SIG-M5 treated with dmso at 0.1 percent for 504 hours (cell line): ENCODE results near the gene PDZD7.

Experiments
- DNase-seq: peaks from one replicate; lab custom pipeline; 2025; ENCODE audit not compliant: unreplicated experiment; lab: John Stamatoyannopoulos, UW

The PDZD7 gene

DNA sequence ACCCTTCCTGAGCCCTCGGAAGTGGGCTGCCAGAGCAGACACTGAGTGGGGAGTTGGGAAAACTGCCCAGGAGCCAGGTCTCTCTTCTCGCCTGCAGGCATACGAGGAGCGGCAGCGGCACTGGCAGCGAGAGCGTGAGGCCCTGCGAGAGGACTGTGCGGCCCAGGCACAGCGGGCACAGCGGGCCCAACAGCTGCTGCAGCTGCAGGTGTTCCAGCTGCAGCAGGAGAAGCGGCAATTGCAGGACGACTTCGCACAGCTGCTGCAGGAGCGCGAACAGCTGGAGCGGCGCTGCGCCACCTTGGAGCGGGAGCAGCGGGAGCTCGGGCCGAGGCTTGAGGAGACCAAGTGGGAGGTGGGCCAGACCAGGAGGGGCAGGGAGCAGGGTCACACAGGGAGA lies 25.6 kb downstream of the PDZD7 start:
- DNase-seq, result no peak

DNA sequence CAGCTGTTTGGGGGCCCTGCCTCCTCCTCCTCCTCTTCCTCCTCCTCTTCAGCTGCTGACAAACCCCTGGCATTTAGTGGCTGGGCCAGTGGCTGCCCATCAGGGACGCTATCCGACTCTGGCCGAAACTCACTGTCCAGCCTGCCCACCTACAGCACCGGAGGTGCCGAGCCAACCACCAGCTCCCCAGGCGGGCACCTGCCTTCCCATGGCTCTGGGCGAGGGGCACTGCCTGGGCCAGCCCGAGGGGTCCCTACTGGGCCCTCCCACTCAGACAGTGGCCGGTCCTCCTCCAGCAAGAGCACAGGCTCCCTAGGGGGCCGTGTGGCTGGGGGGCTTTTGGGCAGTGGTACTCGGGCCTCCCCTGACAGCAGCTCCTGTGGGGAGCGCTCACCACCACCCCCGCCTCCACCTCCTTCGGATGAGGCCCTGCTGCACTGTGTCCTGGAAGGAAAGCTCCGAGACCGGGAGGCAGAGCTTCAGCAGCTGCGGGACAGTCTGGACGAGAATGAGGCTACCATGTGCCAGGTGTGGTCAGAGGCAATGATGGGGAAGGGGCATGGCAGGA lies 27.2 kb downstream of the PDZD7 start:
- no peak for DNase-seq

DNA sequence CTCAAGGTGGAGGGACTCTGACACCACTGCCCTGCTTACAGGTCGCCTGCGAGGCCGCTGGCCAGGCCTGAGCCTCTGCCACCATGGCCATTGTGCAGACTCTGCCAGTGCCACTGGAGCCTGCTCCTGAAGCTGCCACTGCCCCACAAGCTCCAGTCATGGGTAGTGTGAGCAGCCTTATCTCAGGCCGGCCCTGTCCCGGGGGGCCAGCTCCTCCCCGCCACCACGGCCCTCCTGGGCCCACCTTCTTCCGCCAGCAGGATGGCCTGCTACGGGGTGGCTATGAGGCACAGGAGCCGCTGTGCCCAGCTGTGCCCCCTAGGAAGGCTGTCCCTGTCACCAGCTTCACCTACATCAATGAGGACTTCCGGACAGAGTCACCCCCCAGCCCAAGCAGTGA lies 28.5 kb downstream of the PDZD7 start:
- no peak for DNase-seq

DNA sequence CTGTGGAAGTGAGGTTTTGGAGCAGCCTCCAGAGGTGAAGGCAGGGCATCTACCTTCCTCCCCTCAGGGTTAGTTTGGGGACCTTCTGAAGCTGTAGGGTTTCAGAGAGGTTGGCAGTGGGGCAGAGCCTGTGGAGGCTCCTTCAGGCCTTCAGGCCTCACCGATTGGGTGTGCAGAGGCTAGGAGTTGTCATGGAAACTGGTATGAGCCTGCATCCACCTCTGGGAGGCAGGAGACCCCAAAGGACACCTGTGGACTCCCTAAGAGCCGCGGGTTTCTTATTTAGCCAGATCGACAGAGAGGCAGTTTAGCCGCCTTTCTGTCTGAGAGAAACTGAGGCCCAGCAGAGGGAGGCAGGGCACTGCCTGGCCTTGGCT lies 29.3 kb downstream of the PDZD7 start:
- DNase-seq, result no peak

DNA sequence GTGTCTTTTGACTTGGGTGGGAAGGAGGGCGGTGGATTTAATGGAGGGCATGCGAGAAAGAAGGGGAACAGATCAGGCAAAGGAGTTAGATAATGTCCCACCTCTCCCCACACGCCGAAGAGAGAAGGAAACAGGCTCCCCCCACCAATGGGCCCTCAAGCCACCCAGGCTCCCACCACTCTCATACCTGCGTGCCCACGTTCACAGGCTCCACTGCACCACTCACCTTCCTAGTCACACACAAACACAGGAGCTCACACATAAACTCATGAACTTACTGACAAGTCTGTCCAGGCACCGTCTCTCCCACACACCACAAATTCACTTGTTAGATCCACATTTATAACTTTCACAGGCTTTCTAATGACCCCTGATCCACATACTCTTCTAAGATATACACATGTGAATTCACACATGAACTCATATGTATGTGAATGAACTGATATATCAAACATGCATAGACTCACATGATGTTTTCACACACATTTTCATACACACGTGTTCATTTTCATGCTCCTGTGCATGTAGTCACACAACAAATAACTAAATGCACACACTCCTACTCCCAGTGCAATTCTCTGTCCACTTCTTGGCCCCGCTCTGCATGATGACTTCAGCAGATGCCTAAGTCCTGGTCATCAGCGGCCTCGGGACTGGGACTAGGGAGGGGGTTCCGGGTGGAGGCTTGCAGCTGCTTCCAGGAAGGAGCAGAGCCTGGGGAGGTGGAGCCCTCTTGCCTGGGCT lies 29.8 kb downstream of the PDZD7 start:
- no peak for DNase-seq

DNA sequence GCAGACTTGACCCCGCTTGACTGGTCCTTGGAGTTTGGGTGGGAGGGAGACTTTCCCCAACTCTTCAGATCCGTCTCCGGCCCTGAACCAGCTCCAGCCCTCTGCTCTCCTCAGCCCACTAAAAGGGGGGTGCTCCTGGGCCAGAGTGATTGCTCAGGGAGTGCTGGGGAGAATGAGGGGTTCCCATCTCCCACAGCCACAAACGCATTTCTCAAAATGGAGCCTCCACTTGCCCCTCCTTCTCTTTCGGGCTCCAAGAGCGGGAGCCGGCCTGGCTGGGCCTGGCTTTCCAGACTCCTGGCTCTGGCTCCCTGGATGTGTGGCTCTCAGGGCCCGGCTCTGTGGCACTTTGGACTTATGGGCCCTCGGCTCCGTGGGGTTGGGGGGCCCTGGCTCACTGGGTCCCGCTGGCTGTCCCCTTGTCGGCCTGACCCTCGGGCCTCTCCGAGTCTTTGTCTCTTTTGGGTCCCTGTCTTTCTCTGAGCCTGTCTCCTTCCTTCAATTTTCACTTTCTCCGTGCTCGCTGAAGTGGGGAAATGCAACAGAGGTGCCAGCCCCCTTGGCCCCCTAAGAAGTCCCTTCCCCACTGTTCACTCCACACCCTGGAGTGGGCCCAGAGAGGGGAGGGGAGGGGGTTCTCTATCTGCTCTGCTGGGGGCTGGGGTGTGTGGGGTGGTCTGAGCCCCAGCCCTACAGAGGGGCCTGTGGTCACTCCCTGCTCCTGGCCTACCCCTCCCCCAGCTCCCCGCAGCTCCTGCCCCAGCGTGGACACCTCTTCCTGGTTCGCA lies 30.6 kb downstream of the PDZD7 start:
- DNase-seq, result no peak

DNA sequence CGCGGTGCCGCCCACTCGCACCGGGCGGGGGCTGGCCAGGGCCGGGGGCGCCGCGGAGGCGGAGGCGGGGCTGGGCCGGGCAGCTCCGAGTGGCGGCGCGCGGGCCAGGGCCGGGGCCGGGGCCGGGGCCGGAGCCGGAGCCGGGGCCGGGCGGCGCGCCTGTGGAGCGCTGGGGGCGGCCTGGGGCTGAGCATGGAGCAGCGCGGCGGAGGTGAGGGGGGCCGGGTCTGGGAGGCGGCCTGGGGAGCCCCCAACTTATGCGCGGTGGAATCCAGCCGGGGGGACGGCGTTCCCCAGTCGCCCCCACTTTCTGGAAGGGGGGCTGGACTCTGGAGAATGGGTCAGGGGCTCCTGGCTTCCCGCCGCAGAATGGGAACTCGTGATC lies 31.2 kb downstream of the PDZD7 start, which contains the start of gene LZTS2:
Gene LZTS2 (plus strand): TSS at position 67 of the 385 bp plus-strand sequence. CDS start 2,731 bp downstream, outside the sequence.
- no peak for DNase-seq

DNA sequence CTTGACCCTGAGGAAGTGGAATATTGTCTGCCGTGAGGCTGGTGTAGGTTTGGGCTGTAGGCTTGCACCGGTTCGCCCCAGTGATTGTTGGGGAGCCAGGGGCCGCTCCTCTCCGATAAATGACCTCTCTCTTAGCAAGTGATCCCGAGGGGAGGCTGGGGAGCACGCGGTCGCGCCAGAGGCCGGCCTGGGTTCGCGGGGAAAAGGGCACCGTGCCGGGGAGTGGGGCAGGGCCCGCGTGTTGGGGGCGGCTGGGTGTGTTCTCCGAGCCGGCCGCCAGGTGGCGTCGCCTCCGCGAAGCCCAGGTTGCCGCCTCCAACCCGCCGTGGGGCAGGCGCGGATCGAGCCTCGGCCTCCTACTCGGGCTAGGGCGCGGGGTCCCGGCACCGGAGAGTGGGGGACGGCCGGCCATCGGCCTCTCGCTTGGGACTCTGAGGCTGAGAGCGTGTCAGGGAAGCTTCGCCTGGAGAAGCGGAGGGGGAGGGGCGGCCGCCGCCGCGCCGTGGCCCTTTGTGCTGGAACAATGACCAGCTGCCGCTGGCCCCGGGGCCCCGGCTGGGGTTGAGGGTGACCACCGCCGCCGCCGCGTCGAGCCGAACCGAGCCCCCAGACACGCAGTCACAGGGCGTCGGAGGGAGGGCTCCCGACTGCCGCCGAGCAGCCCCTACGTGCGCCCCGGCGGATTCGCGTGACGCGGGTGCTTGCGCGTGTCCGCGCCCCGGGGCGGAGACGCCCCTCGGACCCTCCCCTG lies 31.8 kb downstream of the PDZD7 start:
- peak; percentile 55 for DNase-seq

DNA sequence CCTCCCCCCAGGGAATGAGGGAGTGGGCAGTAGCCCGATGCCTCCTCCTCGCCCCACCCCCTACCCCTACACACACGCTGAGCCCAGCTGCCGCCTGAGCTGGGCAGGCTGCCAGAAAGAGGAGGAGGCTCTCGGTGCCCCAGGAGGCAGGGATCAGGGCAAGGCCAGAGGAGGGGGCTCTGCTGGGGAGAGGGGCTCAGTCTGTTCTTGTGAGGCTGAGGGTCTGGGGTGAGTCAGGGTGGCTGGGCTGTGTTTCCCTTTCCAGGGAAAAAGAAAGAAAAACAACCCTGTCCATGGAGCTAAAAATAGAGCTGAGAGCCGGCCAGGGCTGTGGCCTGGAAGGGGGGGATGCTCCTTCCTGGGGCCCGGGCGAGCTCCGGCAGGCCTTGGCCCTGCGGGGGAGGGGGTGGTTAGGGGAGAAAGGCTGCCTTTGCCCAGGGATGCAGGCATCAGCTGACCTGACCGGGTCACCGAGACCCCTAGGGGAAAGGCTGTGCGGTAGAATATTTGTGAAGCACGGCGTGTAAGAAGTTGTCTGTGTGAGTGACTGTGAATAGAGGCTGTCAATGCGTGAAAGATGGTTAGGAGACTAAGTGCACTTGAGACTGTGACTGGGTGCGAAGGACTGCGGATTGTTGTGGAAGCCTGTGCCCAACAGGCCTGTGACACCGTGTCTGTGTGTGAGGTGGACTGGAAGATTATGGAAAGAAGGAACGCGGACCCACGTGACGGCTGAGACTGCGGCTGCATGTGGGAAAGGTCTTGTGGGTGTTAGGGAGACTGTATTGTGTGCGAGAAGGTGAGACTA lies 32.5 kb downstream of the PDZD7 start:
- peak; percentile 67 for DNase-seq

DNA sequence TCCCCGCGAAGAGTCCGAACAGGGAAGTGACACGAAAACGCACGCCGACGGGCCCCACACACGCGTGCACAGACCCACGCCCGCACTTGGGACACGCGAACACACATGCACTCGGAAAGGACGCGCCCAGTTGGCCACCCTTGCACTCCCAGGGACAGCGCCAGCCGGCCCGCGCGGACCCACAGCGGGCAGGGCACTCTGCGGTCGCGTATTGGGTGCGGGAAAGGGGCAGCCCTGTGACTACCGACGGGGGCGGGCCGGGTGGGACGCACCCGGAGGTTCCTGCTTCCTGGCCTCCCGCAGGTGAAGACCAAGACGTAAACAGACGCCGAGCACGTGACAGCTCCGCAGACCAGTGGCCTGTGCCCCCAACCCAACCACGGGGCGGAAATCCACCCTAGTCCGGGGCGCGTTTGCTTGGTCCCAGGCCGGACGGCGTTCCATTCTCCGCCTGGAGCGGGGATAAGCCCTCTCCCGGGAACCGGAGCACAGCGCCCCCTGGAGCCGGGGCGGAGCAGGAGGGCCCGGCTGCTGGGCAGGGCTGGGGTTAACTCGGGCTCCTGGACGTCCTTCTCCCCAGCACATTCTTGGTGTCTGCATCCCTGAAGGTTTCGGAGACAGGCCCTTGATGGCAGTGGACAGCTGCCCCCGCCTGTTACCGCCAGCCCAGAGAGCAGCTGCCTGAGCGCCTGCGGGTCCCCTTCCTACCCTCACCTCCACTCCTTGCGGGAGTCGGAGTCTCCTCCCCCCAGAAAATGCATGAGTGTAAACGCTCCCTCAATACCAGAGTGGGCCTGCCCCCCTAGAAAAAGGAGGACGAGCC lies 33.4 kb downstream of the PDZD7 start:
- peak; percentile 52 for DNase-seq

DNA sequence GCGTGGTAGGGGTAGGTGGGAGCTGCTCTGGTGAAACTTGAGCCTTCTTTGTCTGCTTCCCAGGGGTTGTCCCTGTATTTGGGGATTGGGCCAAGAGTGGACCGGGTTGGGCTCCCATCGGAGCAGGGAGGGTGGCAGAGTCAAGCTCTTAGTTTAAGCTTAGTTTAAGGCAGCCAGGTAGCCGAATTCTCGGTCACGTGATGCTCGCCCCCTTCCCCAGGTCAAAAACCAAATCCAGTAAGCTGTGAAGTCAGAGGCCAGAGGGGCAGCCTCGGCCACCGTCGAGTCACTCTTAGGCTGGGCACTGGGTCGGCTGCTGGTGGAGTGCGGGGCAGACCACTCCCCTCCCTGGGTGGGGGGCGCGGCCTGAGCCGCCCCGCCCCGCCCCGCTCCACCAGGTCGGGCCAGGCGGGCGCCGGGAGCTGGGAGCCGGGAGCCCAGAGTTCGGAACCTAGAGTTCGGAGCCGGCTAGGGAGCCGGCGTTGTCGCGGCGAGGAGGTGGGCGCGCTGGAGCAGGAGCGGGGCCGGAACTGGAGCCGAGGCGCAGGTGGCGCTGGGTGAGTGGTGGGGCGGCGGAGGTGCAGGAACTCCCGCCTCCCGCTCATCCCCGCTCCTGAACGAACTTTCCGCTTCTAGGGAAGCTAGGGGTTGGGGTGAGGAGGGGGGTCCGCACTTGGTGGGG lies 34.1 kb downstream of the PDZD7 start:
- DNase-seq, result peak; percentile 22

DNA sequence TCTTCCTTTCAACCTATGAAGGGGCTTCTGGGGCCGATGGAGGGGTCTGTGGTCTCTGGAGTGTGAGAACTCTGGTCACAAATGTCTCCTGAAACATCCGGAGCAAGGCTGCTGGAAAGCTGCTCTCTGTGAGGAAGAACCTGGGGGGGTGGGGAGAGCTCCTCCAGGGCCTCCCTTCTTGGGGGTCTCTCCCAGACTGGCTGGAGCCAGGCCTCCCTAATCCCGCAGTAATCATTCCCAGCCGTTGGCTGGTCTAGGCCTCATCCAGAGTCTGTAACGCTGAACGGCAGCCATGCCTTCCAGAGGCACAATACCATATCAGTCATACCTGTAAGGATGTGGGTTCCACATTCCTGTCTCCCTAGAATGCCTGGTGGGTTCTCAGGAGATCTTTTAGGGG lies 35.7 kb downstream of the PDZD7 start:
- DNase-seq, result no peak

DNA sequence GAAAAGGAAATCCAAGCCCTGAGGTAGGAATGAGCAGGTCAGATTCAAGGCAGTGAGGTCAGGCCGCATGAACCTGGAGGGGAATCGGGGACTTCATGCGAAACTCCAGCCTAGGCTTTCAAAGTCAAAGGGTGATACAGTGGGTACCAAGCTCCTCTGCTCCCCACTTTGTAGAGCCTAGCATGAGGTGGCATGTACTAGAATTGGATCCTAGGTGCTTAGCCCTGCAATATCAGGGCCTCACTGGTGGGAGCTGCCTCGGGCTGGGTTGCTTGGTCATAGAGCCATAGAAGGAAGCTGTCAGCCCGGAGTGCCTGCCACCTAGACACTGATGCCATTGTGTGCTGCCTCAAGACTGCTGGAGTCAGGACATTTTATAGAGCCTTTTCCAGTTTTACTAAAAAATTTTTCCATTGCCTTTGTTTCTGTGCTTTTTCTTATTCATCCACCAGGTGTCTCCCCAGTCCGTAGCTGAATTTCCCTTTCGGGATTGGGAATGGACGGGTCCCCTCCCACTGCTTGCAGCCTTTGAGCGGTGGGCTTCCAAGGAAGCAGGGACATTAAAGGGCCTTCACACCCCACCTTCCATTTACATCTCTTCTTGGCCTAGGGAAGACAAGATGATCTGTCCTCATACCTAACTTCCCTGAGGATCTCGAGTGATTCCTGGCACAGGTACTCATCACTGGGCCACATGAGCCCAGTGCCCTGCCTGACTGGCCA lies 36.8 kb downstream of the PDZD7 start:
- DNase-seq, result no peak

DNA sequence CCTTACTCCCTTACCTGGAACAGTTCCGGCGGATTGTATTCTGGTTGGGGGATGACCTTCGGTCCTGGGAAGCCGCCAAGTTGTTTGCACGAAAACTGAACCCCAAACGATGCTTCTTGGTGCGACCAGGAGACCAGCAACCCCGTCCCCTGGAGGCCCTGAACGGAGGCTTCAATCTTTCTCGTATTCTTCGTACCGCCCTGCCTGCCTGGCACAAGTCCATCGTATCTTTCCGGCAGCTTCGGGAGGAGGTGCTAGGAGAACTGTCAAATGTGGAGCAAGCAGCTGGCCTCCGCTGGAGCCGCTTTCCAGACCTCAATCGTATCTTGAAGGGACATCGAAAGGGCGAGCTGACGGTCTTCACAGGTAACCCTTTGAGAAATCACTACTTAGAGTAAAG lies 41.8 kb downstream of the PDZD7 start:
- no peak for DNase-seq

DNA sequence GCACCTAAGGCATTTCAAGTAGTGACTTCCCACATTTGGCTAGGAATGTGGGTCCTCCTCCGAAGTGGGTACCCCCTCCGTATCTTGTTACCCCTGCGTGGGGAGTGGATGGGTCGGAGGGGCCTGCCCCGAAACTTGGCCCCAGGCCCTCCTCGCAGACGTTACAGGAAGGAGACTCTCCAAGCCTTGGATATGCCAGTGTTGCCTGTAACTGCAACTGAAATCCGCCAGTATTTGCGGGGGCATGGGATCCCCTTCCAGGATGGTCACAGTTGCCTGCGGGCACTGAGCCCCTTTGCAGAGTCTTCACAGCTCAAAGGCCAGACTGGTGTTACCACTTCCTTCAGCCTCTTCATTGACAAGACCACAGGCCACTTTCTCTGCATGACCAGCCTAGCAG lies 42.8 kb downstream of the PDZD7 start:
- no peak for DNase-seq

DNA sequence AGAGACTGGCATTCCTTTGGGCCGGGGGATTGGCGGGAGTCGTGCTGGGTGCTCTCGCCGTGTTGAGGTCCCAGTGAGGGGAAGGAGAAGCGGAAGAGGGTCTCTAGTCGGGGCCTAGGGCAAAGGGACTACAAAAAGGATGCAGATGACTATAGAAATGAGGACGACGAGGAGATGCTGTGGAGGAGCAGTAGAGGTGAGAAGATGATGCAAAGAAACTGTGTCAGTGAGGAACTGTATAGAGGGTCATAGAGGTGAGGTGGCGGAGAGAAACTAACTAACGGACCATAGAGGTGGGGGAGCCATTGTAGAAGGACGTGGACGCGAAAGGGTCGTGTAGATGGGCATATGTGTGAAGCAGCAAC lies 43.3 kb downstream of the PDZD7 start:
- DNase-seq, result no peak

DNA sequence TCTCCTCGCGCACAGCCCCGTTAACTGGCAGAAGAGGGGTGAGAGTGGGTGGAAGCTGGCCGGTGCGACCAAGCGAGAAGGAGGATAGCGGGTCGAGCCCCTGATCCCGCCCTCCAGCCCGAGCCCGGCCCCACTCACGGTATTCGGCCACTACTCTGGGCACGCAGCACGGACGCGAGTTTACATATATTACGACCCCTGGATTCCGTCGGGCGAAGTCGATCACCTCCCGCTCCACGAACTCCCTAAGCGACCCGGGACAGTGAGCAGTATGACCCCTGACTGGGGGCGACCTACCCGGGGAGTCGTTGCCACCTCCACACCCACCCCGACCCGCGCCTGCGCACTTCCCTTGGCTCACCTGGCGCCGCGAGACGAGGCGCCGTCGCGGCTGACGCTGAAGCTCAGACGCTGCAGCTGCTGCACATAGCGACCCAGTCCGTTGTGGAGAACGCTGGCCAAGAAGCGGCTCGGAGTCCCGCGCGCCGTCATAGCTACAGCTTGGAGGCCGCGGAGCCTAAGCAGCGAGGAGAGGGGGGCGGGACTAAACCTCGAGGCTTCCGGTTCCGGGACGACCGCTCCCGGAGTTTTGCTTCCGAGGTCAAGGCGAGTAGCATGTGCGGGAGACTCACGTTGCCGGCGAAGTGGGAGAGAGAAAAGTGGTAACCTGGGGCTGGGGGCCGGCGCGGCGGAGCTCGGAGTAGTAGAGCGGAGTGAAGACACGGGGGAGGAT lies 43.8 kb downstream of the PDZD7 start, which contains the start of the genes MRPL43 and TWNK:
Gene MRPL43 (minus strand): TSS at position 546 of the 733 bp plus-strand sequence. CDS start 54 bp downstream, at position 492.
Gene TWNK (plus strand): TSS at position 592 of the 733 bp plus-strand sequence. CDS start 668 bp downstream, outside the sequence.
- DNase-seq, result peak; percentile 68

DNA sequence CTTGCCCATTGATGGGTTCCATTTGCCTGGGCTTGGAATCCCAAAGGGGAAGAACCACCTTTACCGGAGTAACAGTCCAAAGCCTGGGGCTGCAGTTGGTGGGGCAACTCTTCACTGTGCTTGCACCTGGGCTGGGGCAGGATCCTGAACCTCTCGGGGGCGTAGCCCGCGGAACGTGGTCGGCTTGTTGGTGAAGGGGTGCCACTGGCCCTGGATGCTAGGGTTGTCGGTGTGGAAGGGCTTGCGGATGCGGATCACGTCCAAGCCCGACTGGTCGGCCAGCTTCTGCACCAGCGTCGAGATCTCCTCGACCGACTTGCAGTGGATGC lies 44.3 kb downstream of the PDZD7 start:
- no peak for DNase-seq
